Fibroblast of skin of right quadriceps (primary cell): Measurements from ENCODE around the gene PLEKHM1.

ENCODE experiments used
- DNase-seq: peaks from one replicate; pipeline ENCODE4 v3.0.0-alpha.2; 2013

Gene PLEKHM1

DNA sequence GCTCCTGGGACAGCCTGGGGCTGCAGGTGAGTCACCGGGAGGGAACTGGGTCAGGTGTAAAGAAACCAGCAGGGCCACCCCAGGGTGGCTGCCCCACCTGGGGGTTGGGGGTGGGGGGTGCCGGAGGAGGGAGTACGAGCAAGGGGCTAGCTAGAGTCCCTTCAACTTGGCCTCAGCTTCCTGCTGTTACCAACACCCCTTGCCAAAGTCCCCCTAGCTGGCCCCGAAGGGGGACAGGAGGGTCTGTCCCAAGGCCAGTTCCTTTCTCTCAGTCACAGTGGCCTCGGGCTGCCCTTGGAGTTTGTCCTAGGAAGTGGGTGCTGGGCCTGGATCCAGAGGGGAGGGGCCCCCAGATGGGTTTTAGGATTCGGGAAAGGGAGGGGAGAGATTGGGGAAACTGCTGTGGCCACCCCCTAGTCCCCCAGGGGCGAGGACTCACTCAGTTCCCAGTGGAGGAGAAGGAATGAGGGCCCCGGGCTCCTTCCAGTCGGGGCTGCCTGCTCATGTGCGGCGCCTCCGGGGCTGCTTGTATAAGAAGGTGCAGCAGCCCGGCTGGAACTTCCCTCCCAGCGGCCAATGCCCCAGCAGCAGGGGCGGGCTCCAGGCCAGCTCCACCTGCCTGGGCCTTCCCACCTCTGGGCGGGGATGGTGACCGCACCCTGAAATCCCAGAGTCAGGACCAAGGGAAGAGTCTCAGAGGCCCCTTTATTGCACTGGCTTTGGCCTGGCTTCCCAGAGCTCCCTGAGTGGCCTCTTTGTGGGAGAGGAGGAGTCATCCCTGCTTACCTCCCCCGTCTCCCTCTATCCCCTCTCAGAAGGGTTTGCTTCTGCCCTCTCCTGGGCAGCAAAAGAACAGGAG is 65.2 kb downstream of the PLEKHM1 start:
- DNase-seq = peak; percentile 75

DNA sequence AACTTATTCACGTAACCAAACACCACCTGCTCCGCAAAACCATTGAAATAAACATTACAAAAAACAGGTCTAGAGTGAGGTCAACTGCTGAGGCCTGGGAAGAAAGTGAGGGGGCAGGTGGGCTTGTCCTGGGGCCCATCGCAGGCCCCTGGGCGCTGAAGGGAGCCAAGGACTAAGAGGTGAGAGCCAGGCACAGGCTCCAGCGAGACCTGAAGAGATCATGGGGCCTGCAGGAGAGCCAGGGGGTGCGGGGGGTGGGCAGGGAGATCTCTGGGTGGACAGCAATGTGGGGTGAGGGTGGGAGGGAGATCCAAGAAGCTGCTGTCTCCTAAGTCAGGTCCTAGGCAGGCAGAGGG is 65.8 kb downstream of the PLEKHM1 start:
- DNase-seq = no peak

GRCh38 chr17:45423975-45424335 is 66.6 kb downstream of the PLEKHM1 start:
- no peak for DNase-seq

- DNase-seq = no peak
Measured at GRCh38 chr17:45423304-45423974, 67.1 kb downstream of the PLEKHM1 start.

DNA sequence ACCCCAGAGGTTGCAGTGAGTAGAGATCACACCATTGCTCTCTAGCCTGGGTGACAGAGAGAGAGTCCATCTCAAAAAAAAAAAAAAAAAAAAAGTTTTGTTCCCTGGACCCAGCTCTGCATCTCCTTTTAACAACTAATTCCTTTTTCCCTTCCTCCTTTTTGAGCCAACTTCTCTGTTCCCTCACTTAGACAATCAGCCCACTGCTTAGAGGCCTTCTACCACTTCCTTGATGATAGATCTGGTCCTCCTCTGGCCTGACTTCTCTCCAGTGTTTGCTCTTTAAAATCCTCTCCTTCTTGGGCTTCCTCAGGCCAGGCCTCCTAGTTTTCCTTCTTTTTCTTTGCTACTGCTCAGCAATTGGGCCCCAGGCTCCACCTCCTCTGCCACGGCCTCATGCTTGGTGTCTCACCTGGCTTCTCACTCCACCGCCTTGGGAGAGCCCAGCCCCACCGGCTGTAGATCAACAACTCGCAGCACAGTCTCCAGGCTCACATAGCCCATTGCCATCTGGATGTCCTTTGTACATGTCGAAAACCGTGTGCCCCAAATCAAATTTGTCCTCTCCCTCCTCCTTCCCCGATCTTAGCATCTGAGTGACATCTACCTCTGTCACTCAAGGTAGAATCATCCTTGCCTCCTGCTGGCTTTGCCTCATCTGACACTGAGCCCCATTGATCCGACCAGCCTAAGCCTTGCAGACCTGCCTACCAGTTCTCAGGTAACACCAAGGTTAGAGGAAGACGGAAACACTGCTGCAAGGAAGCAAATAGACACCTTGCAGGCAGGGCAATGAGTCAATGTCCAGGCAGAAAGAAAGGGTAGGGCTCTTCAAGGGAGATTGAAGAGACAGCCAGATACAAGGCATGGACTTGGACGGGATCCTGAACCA is 75.3 kb downstream of the PLEKHM1 start:
- no peak for DNase-seq

DNA sequence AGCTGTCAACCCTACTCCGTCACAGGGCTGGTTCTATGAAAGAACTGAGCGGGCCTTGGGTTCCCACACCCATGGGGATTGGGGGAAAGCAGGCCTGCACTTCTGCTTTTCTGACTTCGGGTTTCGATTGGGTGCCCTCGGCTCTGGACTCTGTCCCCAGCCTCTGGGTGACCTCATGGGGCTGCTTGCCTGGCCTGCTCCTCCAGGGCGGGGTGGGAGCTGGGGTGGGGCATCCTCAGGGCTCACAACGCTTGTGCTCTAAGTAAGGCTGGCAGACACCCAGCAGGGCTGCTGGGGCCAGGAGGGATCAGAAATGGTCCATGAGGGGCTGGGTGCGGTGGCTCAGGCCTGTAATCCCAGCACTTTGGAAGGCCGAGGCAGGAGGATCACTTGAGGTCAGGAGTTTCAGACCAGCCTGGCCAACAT is 77.0 kb downstream of the PLEKHM1 start:
- DNase-seq = no peak

DNA sequence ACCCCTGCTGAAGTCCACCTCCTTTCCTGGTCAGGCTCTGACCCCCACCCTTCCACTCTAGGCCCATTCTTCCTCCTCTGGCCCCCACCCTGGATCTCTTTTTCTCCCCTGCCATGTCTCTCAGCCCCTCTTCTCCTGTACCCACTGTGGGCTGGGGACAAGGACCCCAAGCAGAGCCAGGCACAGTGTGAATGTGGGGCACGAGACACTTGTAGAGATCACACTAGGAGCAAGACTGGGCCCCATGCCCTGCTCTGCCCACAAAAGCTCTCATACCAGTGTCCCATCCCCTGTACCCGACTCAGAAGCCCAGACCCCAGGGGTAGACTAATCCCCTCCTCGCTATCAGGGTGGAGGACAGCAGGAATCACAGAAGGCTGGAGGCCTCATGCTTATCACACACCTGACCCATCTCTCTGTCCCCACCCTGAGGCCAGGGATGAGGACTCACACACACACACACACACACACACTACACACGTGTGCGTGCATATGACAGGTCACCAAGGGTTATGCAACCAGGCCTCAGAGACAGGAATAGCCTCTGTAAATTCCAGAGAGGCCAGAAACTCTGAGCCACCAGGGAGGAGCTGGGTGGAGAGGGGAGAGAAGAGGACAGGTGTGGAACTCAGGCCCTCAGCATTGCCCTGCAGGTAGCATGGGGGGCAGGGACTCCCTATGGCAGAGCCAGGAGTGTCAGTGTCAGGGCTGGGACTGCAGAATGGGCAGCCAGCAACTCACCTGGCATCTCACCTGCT is 79.0 kb downstream of the PLEKHM1 start:
- DNase-seq = no peak

GRCh38 chr17:45410144-45411091 is 80.1 kb downstream of the PLEKHM1 start:
- no peak for DNase-seq

GRCh38 chr17:45409659-45410076 is 80.9 kb downstream of the PLEKHM1 start:
- DNase-seq = no peak

GRCh38 chr17:45408611-45409421 is 81.7 kb downstream of the PLEKHM1 start:
- no peak for DNase-seq

DNA sequence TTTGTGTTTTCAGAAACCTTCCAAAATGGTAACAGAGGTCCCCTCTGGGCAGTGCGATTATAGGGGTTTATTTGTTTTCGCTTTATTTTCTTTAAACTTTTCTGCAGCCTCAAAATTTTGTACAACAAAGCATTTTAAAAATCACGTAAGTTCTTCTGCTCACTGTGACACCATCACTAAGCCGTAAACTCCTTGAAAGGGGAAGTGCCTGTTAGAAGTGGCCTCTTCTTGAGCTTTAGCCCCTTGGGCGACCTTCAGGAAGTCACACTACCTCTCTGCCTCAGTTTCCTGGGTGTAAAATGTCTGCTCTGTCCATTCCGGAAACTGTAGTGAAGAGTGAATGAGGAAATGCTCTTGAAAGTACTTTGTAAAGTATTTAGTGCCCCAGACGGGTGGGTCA is 84.4 kb downstream of the PLEKHM1 start:
- no peak for DNase-seq

- DNase-seq = no peak
Measured at GRCh38 chr17:45405250-45406086, 85.1 kb downstream of the PLEKHM1 start.

GRCh38 chr17:45404870-45405249 is 85.7 kb downstream of the PLEKHM1 start:
- DNase-seq = no peak

- no peak for DNase-seq
Measured at GRCh38 chr17:45403906-45404490, 86.5 kb downstream of the PLEKHM1 start.

DNA sequence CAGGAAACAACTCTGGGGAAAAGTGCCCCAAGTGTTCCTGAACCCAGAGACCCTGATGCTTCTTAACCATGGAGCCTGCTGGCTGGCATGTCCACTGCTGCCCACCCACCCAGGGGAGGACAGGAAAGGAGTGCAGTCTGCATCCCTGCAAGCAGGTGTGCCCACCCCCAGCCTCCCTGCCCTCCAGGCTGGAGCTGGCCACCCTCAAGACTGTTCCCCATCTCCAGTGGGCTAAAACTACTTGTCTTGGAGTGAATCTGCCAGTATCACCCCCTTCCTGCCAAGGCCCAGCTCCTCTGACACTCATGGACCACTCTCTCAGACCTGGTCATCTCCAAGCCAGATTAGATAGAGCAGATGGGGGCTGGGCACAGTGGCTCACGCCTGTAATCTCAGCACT is 87.6 kb downstream of the PLEKHM1 start:
- no peak for DNase-seq

DNA sequence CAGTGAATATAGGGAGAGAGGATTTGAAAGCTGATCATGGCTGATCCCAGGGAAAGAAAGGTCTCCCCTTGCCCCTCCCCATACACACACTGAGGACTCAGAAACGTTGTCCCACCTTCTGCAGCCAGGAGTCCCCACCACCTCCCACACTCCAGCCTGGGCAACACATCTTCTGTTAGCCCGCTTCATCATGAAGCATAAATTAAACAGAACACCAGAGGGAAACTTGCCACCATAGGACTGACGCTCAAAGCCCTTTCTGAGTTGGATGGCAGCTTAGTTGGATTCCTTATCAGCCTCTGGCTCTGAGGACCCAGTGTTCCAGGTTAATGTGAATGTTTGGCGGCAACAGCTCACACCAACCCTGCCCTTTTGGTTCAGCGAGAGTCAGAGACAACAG is 91.7 kb downstream of the PLEKHM1 start:
- DNase-seq = no peak

- DNase-seq = no peak
Measured at GRCh38 chr17:45397796-45398195, 92.7 kb downstream of the PLEKHM1 start.

GRCh38 chr17:45396496-45397205 is 93.9 kb downstream of the PLEKHM1 start:
- DNase-seq = no peak
